Neuronal stem cell (in vitro differentiated cells): Measurements from ENCODE around the gene CFAP68. TPM values are rescaled to one million over a fixed set of nuclear protein-coding genes. Genes with fewer than 3 reads are reported as not detected.

Experiments used
- small RNA-seq: library from polyadenylated mRNA; stranded (forward); fragments of <200 nt; extraction: miRNeasy Mini kit (QIAGEN cat#:217004); gene quantifications from one replicate; pipeline ENCODE3, GENCODE V24; 2013; ENCODE audit not compliant: insufficient read depth

Gene CFAP68

Small RNA genes within 50 kb of the gene (small RNA-seq; reads per million reads assigned to genes)
- gene C11orf52: not detected
- gene GNG5P3: not detected
- gene RNA5SP351: not detected
- gene RPL37AP8: not detected
